HUES64 (cell line): ENCODE data around the gene GPATCH4.

ENCODE experiments used
- H3K27ac ChIP-seq: 2 replicates; pipeline ENCODE4 v1.7.0; 2013; ENCODE audit warnings: low read depth, low read length, inconsistent platforms
- H3K27me3 ChIP-seq: 2 replicates; pipeline ENCODE4 v1.6.1; 2013; ENCODE audit warnings: mild to moderate bottlenecking, low read length; ENCODE audit not compliant: insufficient read depth
- H3K36me3 ChIP-seq: 2 replicates; pipeline ENCODE4 v1.6.1; 2013; ENCODE audit warnings: mild to moderate bottlenecking, low read length; ENCODE audit not compliant: insufficient read depth
- H3K4me1 ChIP-seq: 2 replicates; pipeline ENCODE4 v1.6.1; 2013; ENCODE audit warnings: mild to moderate bottlenecking, low read length, moderate library complexity; ENCODE audit not compliant: insufficient read depth
- H3K4me3 ChIP-seq: 2 replicates; pipeline ENCODE4 v1.5.1; 2013; ENCODE audit warnings: mild to moderate bottlenecking, low read length, moderate library complexity
- H3K9ac ChIP-seq: 2 replicates; pipeline ENCODE4 v1.6.1; 2013; ENCODE audit warnings: mild to moderate bottlenecking, low read depth, low read length
- H3K9me3 ChIP-seq: 2 replicates; pipeline ENCODE4 v1.6.1; 2013; ENCODE audit warnings: low read depth, low read length; ENCODE audit not compliant: insufficient read depth
- WGBS: fragments of 150-250, 120-280 bp; methylation state at CpG from one replicate; pipeline ENCODE4 v1.1.7; 2013; ENCODE audit warnings: missing lambda C conversion rate; 5-methylcytosine and 5-hydroxymethylcytosine counted together

The GPATCH4 gene

DNA sequence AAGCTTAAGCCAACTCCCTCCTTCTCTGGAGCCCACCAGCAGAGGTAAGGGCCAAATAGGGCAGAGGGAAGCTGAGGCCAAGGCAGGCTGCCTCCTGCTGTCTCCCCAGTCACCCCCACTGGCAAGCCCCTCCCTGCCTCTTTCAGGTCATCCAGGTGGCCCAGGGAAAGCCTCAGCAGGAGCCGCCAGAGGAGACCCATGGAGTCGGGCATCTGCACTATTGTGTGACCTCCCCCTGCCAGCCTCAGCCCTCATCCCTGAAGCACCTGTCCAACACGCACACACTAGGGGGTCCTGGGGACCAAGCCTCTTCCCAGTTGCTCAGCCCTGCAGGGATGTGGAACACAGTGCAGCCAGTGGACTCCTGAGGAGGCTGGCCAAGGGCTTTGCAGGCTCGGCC is 15.0 kb downstream of the GPATCH4 start:
- H3K9me3 ChIP-seq, result no peaks in the 10 kb centered on the region
- no peaks in the 10 kb centered on the region for H3K36me3 ChIP-seq
- no peak overlapping the region for H3K9ac ChIP-seq
- H3K4me1 ChIP-seq, result peaks cover 14% of the 10 kb centered on the region
- no peaks in the 10 kb centered on the region for H3K27me3 ChIP-seq
- no peak overlapping the region for H3K4me3 ChIP-seq
- 66% methylated on average over 4 of the region's 4 CpGs for WGBS
- no peak overlapping the region for H3K27ac ChIP-seq

DNA sequence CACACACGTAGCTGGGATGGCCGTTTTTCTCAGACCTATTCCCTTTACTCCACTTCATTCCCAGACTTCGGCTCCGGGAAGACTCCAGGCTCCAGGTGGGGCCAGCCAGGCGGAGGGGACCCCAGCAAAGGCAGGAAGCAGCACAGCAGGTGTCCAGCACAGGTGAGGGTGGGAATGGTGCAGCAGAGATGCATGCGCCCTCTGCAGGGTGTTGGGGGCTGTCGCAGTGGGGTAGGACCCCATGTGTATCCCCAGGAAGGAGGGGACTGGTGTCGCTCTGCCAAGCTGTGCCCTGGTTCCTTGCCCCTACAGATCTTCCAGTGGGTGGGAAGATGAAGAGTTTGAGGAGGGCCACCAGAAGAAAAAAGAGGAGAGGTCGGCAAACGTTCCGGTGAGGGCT is 16.5 kb downstream of the GPATCH4 start:
- WGBS, result 53% methylated on average over 11 of the region's 11 CpGs
- peaks cover 7% of the 10 kb centered on the region for H3K4me1 ChIP-seq
- H3K4me3 ChIP-seq, result peak overlapping the region; percentile 22; the same call in 1 of the 2 replicates
- H3K27me3 ChIP-seq, result no peaks in the 10 kb centered on the region
- no peak overlapping the region for H3K9ac ChIP-seq
- H3K36me3 ChIP-seq, result no peaks in the 10 kb centered on the region
- no peak overlapping the region for H3K27ac ChIP-seq
- no peaks in the 10 kb centered on the region for H3K9me3 ChIP-seq

DNA sequence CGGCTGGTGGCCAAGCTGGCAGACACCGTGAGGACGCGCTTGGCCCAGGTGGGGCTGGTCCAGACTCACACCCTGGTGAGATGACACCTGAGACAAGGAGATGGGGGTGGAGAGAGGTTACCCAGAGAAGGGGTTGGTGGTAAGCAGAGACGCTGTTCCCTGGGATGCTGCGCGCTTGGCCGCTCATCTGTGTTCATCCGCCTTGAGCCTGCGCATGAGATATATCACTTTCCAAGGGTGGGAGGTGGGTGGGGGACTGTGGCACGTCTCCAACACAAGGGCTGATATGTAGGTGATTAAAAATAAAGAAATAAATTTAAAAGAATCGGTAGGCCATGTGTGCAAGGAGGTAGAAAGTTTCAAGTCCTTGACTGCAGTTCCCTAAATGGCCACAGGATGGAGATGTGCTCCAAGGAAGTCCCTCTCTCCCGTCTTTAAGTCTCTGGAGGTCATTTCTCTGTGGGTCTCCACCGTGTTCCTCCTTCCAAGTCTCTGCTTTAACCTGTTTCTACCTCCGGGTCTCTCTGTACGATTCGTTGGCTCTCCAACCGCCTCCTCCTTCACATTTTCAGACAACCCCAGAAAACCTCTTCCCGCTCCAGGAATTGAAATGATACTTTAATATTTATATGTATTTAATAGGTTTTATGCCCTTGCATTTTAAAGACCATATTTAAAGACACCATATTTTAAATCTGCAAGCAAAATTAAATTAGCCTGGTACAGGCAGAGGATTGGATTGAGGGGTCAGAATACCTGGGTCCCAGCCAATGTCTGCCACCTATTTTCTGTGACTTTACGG is 17.3 kb downstream of the GPATCH4 start:
- Histone ChIP-seq H3K9ac (no peak overlapping the region), H3K9me3 (no peaks in the 10 kb centered on the region), H3K27me3 (no peaks in the 10 kb centered on the region), H3K27ac (no peak overlapping the region), H3K36me3 (no peaks in the 10 kb centered on the region), H3K4me3 (peak overlapping the region; percentile 22; the same call in 1 of the 2 replicates), H3K4me1 (peaks cover 7% of the 10 kb centered on the region)
- WGBS, result 53% methylated on average over 19 of the region's 20 CpGs

DNA sequence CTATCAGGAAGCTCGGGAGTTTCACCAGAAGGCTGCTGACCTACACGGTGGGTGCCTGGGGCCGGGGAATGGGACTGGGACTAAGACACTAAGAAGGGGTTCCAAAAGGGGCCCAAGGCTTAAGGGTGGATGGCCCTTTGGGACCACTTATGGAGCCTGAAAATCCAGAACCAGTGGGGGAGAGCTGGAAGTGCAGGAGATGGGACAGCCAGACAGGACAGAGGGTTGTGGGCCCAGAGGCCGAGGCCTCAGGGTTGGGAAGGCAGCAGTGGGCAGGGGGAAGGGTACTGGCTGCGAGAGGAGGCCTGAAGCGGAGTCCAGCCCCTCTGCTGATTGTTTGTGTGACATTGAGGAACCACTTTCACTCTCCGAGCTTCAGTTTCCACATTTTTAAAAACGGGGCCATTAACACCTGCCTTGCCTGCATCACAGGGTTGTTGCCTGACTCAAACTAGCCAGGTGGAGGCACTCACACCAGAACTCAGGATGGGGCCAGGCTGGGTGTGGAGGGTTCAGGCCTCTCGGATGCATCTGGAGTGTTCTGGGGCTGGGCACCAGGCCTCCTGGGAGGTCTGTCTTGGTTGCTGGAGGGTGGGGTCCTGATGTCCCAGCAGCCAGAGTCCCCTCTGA is 18.8 kb downstream of the GPATCH4 start:
- peaks cover 7% of the 10 kb centered on the region for H3K4me1 ChIP-seq
- H3K27me3 ChIP-seq, result no peaks in the 10 kb centered on the region
- no peaks in the 10 kb centered on the region for H3K36me3 ChIP-seq
- no peaks in the 10 kb centered on the region for H3K9me3 ChIP-seq
- 90% methylated on average over 9 of the region's 9 CpGs for WGBS
- no peak overlapping the region for H3K4me3 ChIP-seq
- H3K9ac ChIP-seq, result no peak overlapping the region
- no peak overlapping the region for H3K27ac ChIP-seq

DNA sequence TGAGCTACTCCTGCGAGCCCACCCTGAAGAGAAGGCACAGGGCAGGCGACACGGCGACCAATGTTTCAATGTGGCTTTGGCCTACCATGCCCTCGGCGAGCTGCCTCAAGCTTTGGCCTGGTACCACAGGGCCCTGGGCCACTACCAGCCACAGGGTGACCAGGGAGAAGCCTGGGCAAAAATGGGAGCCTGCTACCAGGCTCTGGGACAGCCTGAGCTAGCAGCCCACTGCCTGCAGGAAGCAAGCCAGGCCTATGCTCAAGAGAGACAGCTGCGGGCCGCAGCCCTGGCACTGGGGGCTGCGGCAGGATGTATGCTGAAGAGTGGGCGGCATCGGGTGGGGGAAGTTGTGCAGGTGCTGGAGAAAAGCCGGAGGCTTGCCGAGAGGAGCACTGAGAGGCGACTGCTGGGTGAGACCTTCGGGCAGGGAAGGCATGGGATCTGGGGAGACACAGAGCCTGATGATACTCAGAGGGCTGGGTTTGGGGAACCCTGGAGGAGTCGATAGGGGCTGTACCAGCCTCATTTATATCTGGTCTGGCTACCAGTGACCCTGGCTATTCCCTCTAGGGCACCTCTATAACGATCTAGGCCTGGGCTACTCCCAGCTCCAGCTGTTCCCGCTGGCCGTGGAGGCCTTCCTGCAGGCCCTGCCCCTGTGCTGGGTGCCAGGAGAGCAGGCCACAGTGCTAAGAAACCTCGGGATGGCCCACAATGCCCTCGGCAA is 19.5 kb downstream of the GPATCH4 start:
- no peak overlapping the region for H3K4me3 ChIP-seq
- H3K9me3 ChIP-seq, result no peaks in the 10 kb centered on the region
- WGBS, result 92% methylated on average over 21 of the region's 21 CpGs
- H3K4me1 ChIP-seq, result peaks cover 7% of the 10 kb centered on the region
- no peaks in the 10 kb centered on the region for H3K27me3 ChIP-seq
- H3K36me3 ChIP-seq, result no peaks in the 10 kb centered on the region
- no peak overlapping the region for H3K27ac ChIP-seq
- H3K9ac ChIP-seq, result no peak overlapping the region

DNA sequence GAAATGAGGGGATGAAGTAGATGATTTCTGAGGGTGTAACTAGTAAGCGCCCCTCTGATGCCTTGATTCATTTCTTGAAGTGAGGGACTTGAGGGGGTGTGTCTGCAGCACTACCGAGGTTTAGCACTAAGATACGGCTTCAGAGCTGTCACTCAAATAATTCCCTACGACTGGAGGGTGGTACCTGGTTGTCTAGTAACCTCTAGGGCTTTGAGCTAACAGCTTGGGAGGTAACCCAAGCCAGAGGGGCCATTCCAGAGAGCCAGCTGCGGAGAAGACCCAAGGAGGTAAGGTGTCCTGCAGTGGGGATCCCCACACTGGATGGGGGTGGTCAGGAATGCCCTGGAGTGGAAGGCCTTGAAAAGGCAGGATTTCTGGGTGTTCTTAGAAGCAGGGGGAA is 21.8 kb downstream of the GPATCH4 start, which contains the start of gene TTC24:
Gene TTC24 (plus strand): TSS at position 252 of the 400 bp plus-strand sequence. CDS start 1,642 bp downstream, outside the sequence.
- WGBS, result 87% methylated on average over 5 of the region's 5 CpGs
- Histone ChIP-seq H3K36me3 (no peaks in the 10 kb centered on the region), H3K27me3 (no peaks in the 10 kb centered on the region), H3K9ac (no peak within 1 kb of the TSS), H3K9me3 (no peaks in the 10 kb centered on the region), H3K4me3 (no peak within 1 kb of the TSS), H3K27ac (no peak within 1 kb of the TSS), H3K4me1 (peaks cover 7% of the 10 kb centered on the region)

DNA sequence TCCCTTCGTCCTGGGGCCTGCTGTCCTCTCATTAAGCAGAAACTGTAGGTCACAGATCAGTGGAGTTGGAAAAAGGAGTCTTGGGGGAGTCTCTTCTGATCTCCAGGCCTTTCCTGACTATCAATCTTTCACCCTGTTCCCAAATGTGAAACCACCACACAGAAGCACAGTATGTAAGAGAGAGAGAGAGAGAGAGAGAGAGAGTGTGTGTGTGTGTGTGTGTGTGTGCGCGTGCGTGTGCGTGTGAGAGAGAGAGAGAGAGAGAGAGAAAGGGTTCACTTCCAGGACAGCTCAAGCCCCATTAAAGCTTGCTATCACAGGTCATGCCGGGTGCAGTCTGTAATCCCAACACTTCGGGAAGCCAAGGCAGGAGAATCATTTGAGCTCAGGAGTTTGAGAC is 23.2 kb downstream of the GPATCH4 start:
- WGBS, result 91% methylated on average over 3 of the region's 7 CpGs
- Histone ChIP-seq H3K9me3 (no peaks in the 10 kb centered on the region), H3K27ac (no peak overlapping the region), H3K9ac (no peak overlapping the region), H3K36me3 (no peaks in the 10 kb centered on the region), H3K4me1 (no peaks in the 10 kb centered on the region), H3K4me3 (no peak overlapping the region), H3K27me3 (no peaks in the 10 kb centered on the region)

DNA sequence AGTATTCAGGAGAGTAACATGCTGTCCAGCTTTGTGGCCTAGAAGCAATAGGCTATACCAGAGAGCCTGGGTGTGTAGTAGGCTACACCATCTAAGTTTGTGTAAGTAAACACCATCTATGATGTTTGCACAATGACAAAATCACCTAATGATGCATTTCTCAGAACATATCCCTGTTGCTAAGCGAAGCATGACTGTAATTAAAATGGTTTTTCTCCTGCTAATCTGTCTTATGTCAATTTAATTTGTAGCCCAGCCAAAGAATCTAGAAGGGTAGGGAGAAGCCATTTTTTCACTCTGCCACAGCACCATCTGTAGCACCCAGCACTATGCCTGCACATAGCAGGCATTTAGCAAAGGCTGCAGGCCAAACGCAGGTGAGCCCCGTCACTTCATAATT is 23.7 kb downstream of the GPATCH4 start:
- 84% methylated on average over 3 of the region's 3 CpGs for WGBS
- Histone ChIP-seq H3K4me1 (no peaks in the 10 kb centered on the region; the same call in 1 of the 2 replicates), H3K4me3 (no peak overlapping the region), H3K27ac (no peak overlapping the region), H3K9ac (no peak overlapping the region), H3K27me3 (peaks cover 3% of the 10 kb centered on the region; the same call in 1 of the 2 replicates), H3K9me3 (no peaks in the 10 kb centered on the region), H3K36me3 (no peaks in the 10 kb centered on the region)

DNA sequence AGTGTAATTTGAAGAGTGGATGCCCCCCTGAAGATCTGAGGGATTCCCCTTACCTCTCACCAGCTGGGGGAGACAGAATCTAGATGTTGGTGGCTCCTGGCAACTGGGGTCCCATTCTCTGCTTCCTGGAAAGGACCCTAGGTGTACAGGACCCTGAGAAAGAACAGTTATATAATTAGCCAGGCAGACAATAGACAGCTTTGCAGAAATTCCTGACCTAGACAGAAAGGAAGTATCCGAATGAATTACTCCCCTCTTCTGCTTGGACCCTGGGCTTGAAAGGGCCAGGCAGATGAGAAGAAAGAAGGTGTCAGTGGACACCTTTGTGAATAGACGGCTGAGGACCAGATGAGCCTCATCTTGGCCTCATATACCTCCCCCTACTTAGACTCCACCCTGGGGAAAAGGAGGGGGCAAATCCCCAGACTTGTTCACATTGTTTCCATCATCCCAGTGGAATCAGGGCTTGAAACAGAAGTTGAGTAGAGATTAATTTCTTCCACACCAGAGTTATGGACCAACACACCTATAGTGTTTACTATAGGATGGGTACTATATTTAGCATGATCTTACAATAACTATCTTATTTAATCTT is 27.1 kb downstream of the GPATCH4 start:
- Histone ChIP-seq H3K9ac (no peak overlapping the region), H3K9me3 (no peaks in the 10 kb centered on the region), H3K27me3 (peaks cover 3% of the 10 kb centered on the region; the same call in 1 of the 2 replicates), H3K4me3 (no peak overlapping the region), H3K27ac (no peak overlapping the region), H3K4me1 (peaks cover 6% of the 10 kb centered on the region), H3K36me3 (no peaks in the 10 kb centered on the region)
- 76% methylated on average over 1 of the region's 2 CpGs for WGBS

DNA sequence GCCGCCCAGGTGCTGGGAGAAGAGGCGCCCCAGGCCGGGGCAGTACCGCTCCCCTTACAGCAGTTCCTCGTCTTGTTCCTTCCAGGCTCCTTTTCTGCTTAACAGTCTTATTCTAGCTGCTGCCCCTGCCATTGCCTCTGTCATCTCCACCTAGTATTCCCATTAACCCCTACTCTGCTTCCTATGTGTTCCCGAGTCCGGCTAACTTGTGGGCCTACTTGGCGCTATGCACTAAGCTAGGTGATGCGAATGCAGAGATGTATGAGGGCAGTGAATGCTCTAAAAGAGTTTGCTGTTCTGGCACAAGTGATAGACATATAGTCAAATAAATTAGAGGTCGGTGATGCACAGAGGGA is 28.6 kb downstream of the GPATCH4 start:
- Histone ChIP-seq H3K9me3 (no peaks in the 10 kb centered on the region), H3K4me3 (peak overlapping the region; percentile 74), H3K27me3 (peaks cover 3% of the 10 kb centered on the region; the same call in 1 of the 2 replicates), H3K4me1 (peaks cover 6% of the 10 kb centered on the region), H3K36me3 (peaks cover 10% of the 10 kb centered on the region), H3K9ac (no peak overlapping the region), H3K27ac (no peak overlapping the region)
- 44% methylated on average over 10 of the region's 10 CpGs for WGBS
